Measurements from ENCODE around the gene CARMIL1. TPM values are rescaled to one million over a fixed set of nuclear protein-coding genes. Genes with fewer than 3 reads are reported as not detected.

Gene CARMIL1
- total RNA-seq, 1 donor from 2014 or later = 8.4 TPM

GRCh38 chr6:25659633-25660368 is 380.6 kb downstream of the CARMIL1 start:
- Histone ChIP-seq H3K36me3 (no peaks in the 10 kb centered on the region), H3K4me1 (no peaks in the 10 kb centered on the region), H3K9me3 (replicated peaks) (no peaks in the 10 kb centered on the region), H3K4me3 (no peak overlapping the region), H3K27me3 (ENCODE audit: low read depth) (peaks cover 24% of the 10 kb centered on the region), H3K27ac (replicated peaks) (peak overlapping the region; percentile 27)
- TF ChIP-seq CTCF (IDR thresholded peaks at IDR 0.05; ENCODE audit: borderline replicate concordance) = no peak
- DNase-seq = no peak
- intact Hi-C loops (cut with micrococcal nuclease) = no loop called here

- Histone ChIP-seq H3K27me3 (ENCODE audit: low read depth) (peaks cover 28% of the 10 kb centered on the region), H3K36me3 (no peaks in the 10 kb centered on the region), H3K4me3 (no peak overlapping the region), H3K27ac (replicated peaks) (no peak overlapping the region), H3K9me3 (replicated peaks) (no peaks in the 10 kb centered on the region), H3K4me1 (no peaks in the 10 kb centered on the region)
- intact Hi-C loops (cut with micrococcal nuclease) = no loop called here
- no peak for TF ChIP-seq CTCF (IDR thresholded peaks at IDR 0.05; ENCODE audit: borderline replicate concordance)
- no peak for DNase-seq
Measured at GRCh38 chr6:25660512-25660911, 381.3 kb downstream of the CARMIL1 start.

GRCh38 chr6:25661129-25661779 is 382.1 kb downstream of the CARMIL1 start:
- no peaks in the 10 kb centered on the region for H3K36me3 ChIP-seq
- peaks cover 26% of the 10 kb centered on the region for H3K27me3 ChIP-seq (ENCODE audit: low read depth)
- no peak for DNase-seq
- no peaks in the 10 kb centered on the region for H3K4me1 ChIP-seq
- TF ChIP-seq CTCF (IDR thresholded peaks at IDR 0.05; ENCODE audit: borderline replicate concordance) = no peak
- no peak overlapping the region for H3K27ac ChIP-seq (replicated peaks)
- H3K4me3 ChIP-seq = no peak overlapping the region
- H3K9me3 ChIP-seq (replicated peaks) = no peaks in the 10 kb centered on the region
- intact Hi-C loops (cut with micrococcal nuclease) = no loop called here

GRCh38 chr6:25665455-25665854 is 386.3 kb downstream of the CARMIL1 start:
- Histone ChIP-seq H3K4me3 (no peak overlapping the region), H3K36me3 (no peaks in the 10 kb centered on the region), H3K27me3 (ENCODE audit: low read depth) (peaks cover 19% of the 10 kb centered on the region), H3K9me3 (replicated peaks) (no peaks in the 10 kb centered on the region), H3K27ac (replicated peaks) (no peak overlapping the region), H3K4me1 (no peaks in the 10 kb centered on the region)
- no peak for TF ChIP-seq CTCF (IDR thresholded peaks at IDR 0.05; ENCODE audit: borderline replicate concordance)
- DNase-seq = no peak
- intact Hi-C loops (cut with micrococcal nuclease) = no loop called here

- no peaks in the 10 kb centered on the region for H3K9me3 ChIP-seq (replicated peaks)
- no peak for TF ChIP-seq CTCF (IDR thresholded peaks at IDR 0.05; ENCODE audit: borderline replicate concordance)
- H3K4me3 ChIP-seq = no peak overlapping the region
- no peak overlapping the region for H3K27ac ChIP-seq (replicated peaks)
- no peaks in the 10 kb centered on the region for H3K4me1 ChIP-seq
- peaks cover 16% of the 10 kb centered on the region for H3K27me3 ChIP-seq (ENCODE audit: low read depth)
- no peaks in the 10 kb centered on the region for H3K36me3 ChIP-seq
- intact Hi-C loops (cut with micrococcal nuclease) = no loop called here
- no peak for DNase-seq
Measured at GRCh38 chr6:25669413-25669812, 390.2 kb downstream of the CARMIL1 start.

All from left ventricle myocardium inferior (tissue), 1 donor.